NT2/D1 (cell line): ENCODE results near the gene GJC2.

Source experiments
- YY1 ChIP-seq: IDR thresholded peaks from 2 replicates; pipeline ENCODE4 v1.6.1; 2011; ENCODE audit not compliant: insufficient read length, insufficient read depth
- ZNF274 ChIP-seq: IDR thresholded peaks from 2 replicates; pipeline ENCODE4 v1.6.1; 2011; ENCODE audit warnings: mild to moderate bottlenecking, low read depth, low read length

GRCh38 chr1:228146417-228147150, 3.1 kb upstream of the GJC2 start:
- TF ChIP-seq YY1 (no peak), ZNF274 (no peak)
